ENCODE results near the gene SRPRB. TPM values are rescaled to one million over a fixed set of nuclear protein-coding genes. Genes with fewer than 3 reads are reported as not detected.

The SRPRB gene
- total and polyA plus RNA-seq, 9 donors, result 6.2 to 59.7 (median 35.1) TPM

- no peak for TF ChIP-seq CTCF (IDR thresholded peaks at IDR 0.05)
- no peak for TF ChIP-seq EP300 (IDR thresholded peaks at IDR 0.05)
- no peak for TF ChIP-seq POLR2A (IDR thresholded peaks at IDR 0.05)
- H3K36me3 ChIP-seq, result no peaks in the 10 kb centered on the region
- H3K4me3 ChIP-seq, result no peak overlapping the region
- intact Hi-C loops (cut with DNase I), result no loop called here
- H3K9me3 ChIP-seq, result no peaks in the 10 kb centered on the region
- DNase-seq, result no peak
- no peak overlapping the region for H3K27ac ChIP-seq
- 85 to 90% (median 89%) methylated on average over 6 of the region's 6 CpGs for WGBS, 3 donors
- no peaks in the 10 kb centered on the region for H3K27me3 ChIP-seq
- H3K4me1 ChIP-seq (ENCODE audit: insufficient read depth), result no peaks in the 10 kb centered on the region
These were observed 31.0 kb downstream of the SRPRB start for GRCh38 chr3:133836497-133837158.

GRCh38 chr3:133837487-133838295 is 32.1 kb downstream of the SRPRB start:
- Histone ChIP-seq H3K27ac (no peak overlapping the region), H3K9me3 (no peaks in the 10 kb centered on the region), H3K27me3 (no peaks in the 10 kb centered on the region), H3K36me3 (no peaks in the 10 kb centered on the region), H3K4me1 (ENCODE audit: insufficient read depth) (no peaks in the 10 kb centered on the region), H3K4me3 (no peak overlapping the region)
- TF ChIP-seq EP300 (IDR thresholded peaks at IDR 0.05), result no peak
- TF ChIP-seq POLR2A (IDR thresholded peaks at IDR 0.05), result no peak
- no peak for TF ChIP-seq CTCF (IDR thresholded peaks at IDR 0.05)
- WGBS, 3 donors, result 90 to 92% (median 90%) methylated on average over 22 of the region's 22 CpGs
- intact Hi-C loops (cut with DNase I), result no loop called here
- no peak for DNase-seq

- WGBS, 3 donors, result 92 to 96% (median 95%) methylated on average over 4 of the region's 4 CpGs
- intact Hi-C loops (cut with DNase I), result no loop called here
- no peak for TF ChIP-seq EP300 (IDR thresholded peaks at IDR 0.05)
- TF ChIP-seq CTCF (IDR thresholded peaks at IDR 0.05), result no peak
- no peak for TF ChIP-seq POLR2A (IDR thresholded peaks at IDR 0.05)
- no peak for DNase-seq
- no peak overlapping the region for H3K4me3 ChIP-seq
- no peaks in the 10 kb centered on the region for H3K27me3 ChIP-seq
- H3K9me3 ChIP-seq, result no peaks in the 10 kb centered on the region
- no peaks in the 10 kb centered on the region for H3K4me1 ChIP-seq (ENCODE audit: insufficient read depth)
- H3K36me3 ChIP-seq, result no peaks in the 10 kb centered on the region
- H3K27ac ChIP-seq, result no peak overlapping the region
These were observed 32.7 kb downstream of the SRPRB start for GRCh38 chr3:133838296-133838789.

- Histone ChIP-seq H3K9me3 (no peaks in the 10 kb centered on the region), H3K27ac (no peak overlapping the region), H3K4me3 (no peak overlapping the region), H3K36me3 (no peaks in the 10 kb centered on the region), H3K4me1 (ENCODE audit: insufficient read depth) (no peaks in the 10 kb centered on the region), H3K27me3 (no peaks in the 10 kb centered on the region)
- no peak for DNase-seq
- TF ChIP-seq EP300 (IDR thresholded peaks at IDR 0.05) (no peak), CTCF (IDR thresholded peaks at IDR 0.05) (no peak), POLR2A (IDR thresholded peaks at IDR 0.05) (no peak)
- intact Hi-C loops (cut with DNase I), result no loop called here
- WGBS, 3 donors, result 87 to 94% (median 91%) methylated on average over 12 of the region's 12 CpGs
These were observed 33.5 kb downstream of the SRPRB start for GRCh38 chr3:133838916-133839800.
